Loucy (cell line): ENCODE data around the gene SIK2.

ENCODE experiments used
- H2AFZ ChIP-seq: fragments of 200-600 bp; sonication (generic); 2 replicates; pipeline ENCODE4 v1.6.0; 2016; ENCODE audit warnings: antibody characterized with exemption, mild to moderate bottlenecking, low read length, moderate library complexity
- H3F3A ChIP-seq: fragments of 200-600 bp; 2 replicates; pipeline ENCODE4 v1.6.0; 2016; ENCODE audit warnings: antibody characterized with exemption, low read depth, mild to moderate bottlenecking
- H3K27me3 ChIP-seq: fragments of 200-600 bp; sonication (generic); 2 replicates; pipeline ENCODE4 v1.6.1; 2014; ENCODE audit warnings: low read length, mild to moderate bottlenecking; ENCODE audit not compliant: insufficient read depth, poor library complexity, severe bottlenecking
- H3K36me3 ChIP-seq: fragments of 200-600 bp; sonication (generic); 2 replicates; pipeline ENCODE4 v1.6.1; 2016; ENCODE audit warnings: low read length; ENCODE audit not compliant: insufficient read depth
- H3K4me1 ChIP-seq: fragments of 200-600 bp; sonication (generic); 2 replicates; pipeline ENCODE4 v1.5.1; 2014; ENCODE audit warnings: low read length, mild to moderate bottlenecking; ENCODE audit not compliant: insufficient read depth, poor library complexity, severe bottlenecking
- H3K4me2 ChIP-seq: fragments of 200-600 bp; sonication (generic); 2 replicates; pipeline ENCODE4 v1.6.0; 2014; ENCODE audit warnings: antibody characterized with exemption, low read length, low read depth, mild to moderate bottlenecking; ENCODE audit not compliant: poor library complexity, severe bottlenecking
- H3K4me3 ChIP-seq: fragments of 200-600 bp; sonication (generic); 2 replicates; pipeline ENCODE4 v1.5.1; 2014; ENCODE audit warnings: low read length, mild to moderate bottlenecking, mixed read lengths; ENCODE audit not compliant: poor library complexity, severe bottlenecking
- H3K79me2 ChIP-seq: fragments of 200-600 bp; sonication (generic); 2 replicates; pipeline ENCODE4 v1.6.1; 2014; ENCODE audit warnings: low read length; ENCODE audit not compliant: insufficient read depth
- H3K9ac ChIP-seq: fragments of 200-600 bp; sonication (generic); 2 replicates; pipeline ENCODE4 v1.6.0; 2014; ENCODE audit warnings: mild to moderate bottlenecking, low read depth, low read length, moderate library complexity; ENCODE audit not compliant: poor library complexity, severe bottlenecking
- H3K9me2 ChIP-seq: fragments of 200-600 bp; sonication (generic); replicated peaks from 2 replicates; pipeline ENCODE4 v1.6.1; 2016; ENCODE audit warnings: low read depth, low read length, mixed read lengths
- H3K9me3 ChIP-seq: fragments of 200-600 bp; sonication (generic); 2 replicates; pipeline ENCODE4 v1.6.1; 2014; ENCODE audit warnings: mild to moderate bottlenecking, antibody characterized with exemption, low read length, low read depth; ENCODE audit not compliant: insufficient read depth
- H4K20me1 ChIP-seq: fragments of 200-600 bp; sonication (generic); 2 replicates; pipeline ENCODE4 v1.6.0; 2014; ENCODE audit warnings: antibody characterized with exemption, low read length, mild to moderate bottlenecking; ENCODE audit not compliant: insufficient read depth, poor library complexity, severe bottlenecking
- CTCF ChIP-seq: fragments of 200-600 bp; sonication (generic); conservative IDR thresholded peaks from 2 replicates; pipeline ENCODE4 v1.5.1; 2014; ENCODE audit warnings: mild to moderate bottlenecking, antibody characterized with exemption, low read length
- EZH2phosphoT487 ChIP-seq: fragments of 200-600 bp; IDR thresholded peaks from 2 replicates; pipeline ENCODE4 v1.6.1; 2018; ENCODE audit warnings: antibody characterized with exemption, mild to moderate bottlenecking, moderate library complexity, borderline replicate concordance

SIK2 gene

GRCh38 chr11:111624608-111625007, 22.4 kb downstream of the SIK2 start:
- Histone ChIP-seq H3K36me3 (peaks cover 39% of the 10 kb centered on the region; the same call in 1 of the 2 replicates), H3K27me3 (no peaks in the 10 kb centered on the region), H3K79me2 (no peaks in the 10 kb centered on the region), H3K9me2 (no peaks in the 10 kb centered on the region), H3K4me1 (no peaks in the 10 kb centered on the region), H4K20me1 (no peaks in the 10 kb centered on the region), H3K9me3 (peaks cover 2% of the 10 kb centered on the region; the same call in 1 of the 2 replicates), H3K4me3 (no peak overlapping the region), H3F3A (no peaks in the 10 kb centered on the region), H2AFZ (no peak overlapping the region), H3K9ac (no peak overlapping the region), H3K4me2 (no peak overlapping the region)
- TF ChIP-seq CTCF (no peak), EZH2phosphoT487 (no peak)

DNA sequence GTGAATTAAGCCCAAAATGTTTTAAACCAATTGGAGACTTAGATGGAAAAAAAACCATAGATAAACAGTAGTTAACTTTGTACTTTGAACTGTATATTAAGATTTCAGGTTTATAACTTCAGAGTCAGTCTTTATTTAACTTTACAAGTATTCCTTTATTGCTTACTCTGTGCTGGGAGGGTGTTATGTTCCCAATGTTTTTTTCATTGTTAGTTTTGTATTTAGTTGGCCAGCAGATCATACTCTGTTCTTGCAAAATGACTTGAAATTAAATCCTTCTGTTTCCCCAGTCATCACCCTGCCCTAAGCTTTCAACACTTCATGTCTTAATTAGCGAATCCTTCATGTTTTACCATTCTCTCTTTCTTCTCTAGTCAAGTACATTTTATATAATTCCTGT, 25.3 kb downstream of the SIK2 start:
- no peaks in the 10 kb centered on the region for H3K79me2 ChIP-seq
- no peaks in the 10 kb centered on the region for H3K27me3 ChIP-seq
- no peaks in the 10 kb centered on the region; the same call in 1 of the 2 replicates for H3K9me3 ChIP-seq
- peaks cover 6% of the 10 kb centered on the region for H3K4me1 ChIP-seq
- H3K9ac ChIP-seq = no peak overlapping the region
- no peak overlapping the region for H3K4me2 ChIP-seq
- peaks cover 33% of the 10 kb centered on the region; the same call in 1 of the 2 replicates for H3K36me3 ChIP-seq
- H3F3A ChIP-seq = no peaks in the 10 kb centered on the region
- no peaks in the 10 kb centered on the region for H3K9me2 ChIP-seq
- no peak overlapping the region for H2AFZ ChIP-seq
- TF ChIP-seq EZH2phosphoT487 = no peak
- no peak for TF ChIP-seq CTCF
- no peak overlapping the region for H3K4me3 ChIP-seq
- H4K20me1 ChIP-seq = no peaks in the 10 kb centered on the region

DNA sequence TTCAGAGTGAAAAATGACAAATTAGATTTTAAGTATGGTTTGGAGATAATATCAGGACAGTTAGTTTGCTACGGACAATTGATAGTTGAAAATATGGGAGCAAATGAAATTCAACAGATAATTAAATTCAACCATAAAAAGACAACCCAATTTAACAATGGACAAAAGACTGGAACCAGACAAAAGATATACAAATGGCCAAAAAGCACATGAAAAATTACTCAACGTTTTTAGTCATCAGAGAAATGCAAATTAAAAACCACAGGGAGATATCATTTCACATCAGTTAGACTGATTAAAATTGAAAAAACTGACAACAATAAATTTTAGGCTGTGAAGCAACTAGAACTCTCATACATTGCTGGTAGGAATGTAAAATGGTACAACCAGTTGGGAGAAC, 27.2 kb downstream of the SIK2 start:
- Histone ChIP-seq H3K4me2 (no peak overlapping the region), H3K27me3 (no peaks in the 10 kb centered on the region), H3K9ac (no peak overlapping the region), H3K9me3 (no peaks in the 10 kb centered on the region), H3K4me1 (peaks cover 23% of the 10 kb centered on the region), H3K9me2 (no peaks in the 10 kb centered on the region), H4K20me1 (no peaks in the 10 kb centered on the region), H3K79me2 (no peaks in the 10 kb centered on the region), H2AFZ (no peak overlapping the region), H3K4me3 (no peak overlapping the region), H3F3A (peaks cover 5% of the 10 kb centered on the region; the same call in 1 of the 2 replicates), H3K36me3 (peaks cover 22% of the 10 kb centered on the region; the same call in 1 of the 2 replicates)
- TF ChIP-seq CTCF (no peak), EZH2phosphoT487 (no peak)
